CD4-positive, alpha-beta T cell treated with Interleukin-6 at 100 ng/mL for 8 hours (primary cell): ENCODE results near the gene NUDT1.

Source experiments
- DNase-seq: peaks from one replicate; pipeline ENCODE4 v3.0.0-alpha.2; 2020; ENCODE audit warnings: mixed read lengths, low spot score

The NUDT1 gene

DNA sequence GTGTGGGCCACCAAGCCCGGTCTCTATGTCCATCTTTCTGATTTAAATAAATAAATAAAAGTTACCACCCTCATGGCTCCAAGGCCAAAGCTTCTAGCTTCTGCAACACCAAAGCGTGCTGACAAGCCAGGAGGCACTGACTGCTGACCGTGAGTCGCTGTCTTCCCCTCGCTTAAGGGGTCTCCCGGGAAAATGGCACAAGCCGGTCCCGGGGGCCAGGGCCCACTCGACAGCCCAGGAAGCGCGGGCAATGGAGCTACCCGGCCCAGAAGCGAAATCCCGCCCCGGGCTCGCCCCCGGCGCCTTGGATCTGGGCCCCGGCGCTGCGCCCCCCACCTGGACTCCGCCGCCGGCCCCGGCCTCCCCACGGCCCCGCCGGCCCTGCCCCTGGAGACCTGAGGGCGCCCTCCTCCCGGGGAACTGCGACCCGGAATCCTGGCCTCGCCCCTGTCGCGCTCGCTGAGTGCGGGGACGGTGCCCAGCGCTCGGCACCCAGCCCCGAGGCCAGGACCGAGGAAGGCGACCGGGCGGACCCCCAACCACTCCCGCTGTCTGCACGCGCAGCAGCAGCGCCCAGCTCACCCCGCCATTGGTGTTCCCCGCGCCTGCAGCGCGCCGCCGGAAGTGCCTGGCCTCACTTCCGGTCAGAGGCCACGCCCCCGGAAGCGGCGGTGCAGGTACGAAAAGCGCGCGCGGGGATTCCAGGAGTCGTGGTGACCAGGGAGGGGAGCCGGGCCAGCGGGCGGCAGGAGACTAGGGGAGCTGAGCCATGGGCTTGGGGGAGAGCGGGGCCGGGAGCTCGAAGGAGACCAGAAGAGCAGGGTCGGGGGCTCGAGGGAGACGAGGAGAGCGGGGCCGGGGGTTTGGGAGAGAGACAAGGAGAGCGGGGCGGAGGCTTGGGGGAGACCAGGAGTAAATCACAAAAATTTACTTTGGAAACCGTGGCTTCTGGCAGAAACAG is at the start of gene NUDT1, which contains the start of gene MRM2:
Gene NUDT1, plus strand, starts transcription at position 647 of the 961 bp plus-strand sequence. CDS start 2,349 bp downstream, outside the sequence.
Gene MRM2, minus strand, starts transcription at position 626 of the 961 bp plus-strand sequence. Its CDS starts 36 bp downstream, at position 590.
- DNase-seq, result peak; percentile 56

DNA sequence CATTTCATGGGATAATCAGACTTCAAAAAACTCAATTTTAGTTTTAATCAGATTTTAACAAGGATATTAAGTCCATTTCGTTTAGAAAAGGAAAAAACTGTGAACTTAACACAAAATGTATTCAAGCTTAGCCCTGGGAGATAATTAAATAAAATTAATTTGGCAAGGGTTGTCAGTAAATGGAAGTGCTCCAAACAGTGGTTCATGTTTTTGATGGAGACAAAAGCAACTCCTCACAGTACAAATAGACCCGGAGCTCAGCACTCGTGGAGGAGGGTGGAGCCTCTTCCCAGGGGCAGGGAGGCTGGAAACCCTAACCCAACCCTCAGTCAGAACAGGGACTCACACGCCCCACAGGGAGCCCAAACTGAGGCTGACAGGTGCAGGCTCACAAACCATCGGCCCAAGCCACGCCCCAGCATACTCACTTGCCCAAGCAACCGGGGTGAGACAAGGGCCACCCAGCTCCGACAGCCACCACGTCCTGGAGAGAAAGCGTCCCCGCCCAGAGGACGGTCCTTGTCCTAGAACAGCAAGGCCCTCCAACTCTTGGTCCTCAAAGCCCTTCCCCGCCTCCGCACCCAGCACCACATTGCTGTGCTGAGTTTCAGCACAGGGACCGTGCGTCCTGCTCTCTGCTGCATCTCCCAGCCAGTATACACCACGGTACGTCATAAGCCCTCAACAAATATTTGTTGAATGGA is 49.0 kb upstream of the NUDT1 start:
- no peak for DNase-seq

DNA sequence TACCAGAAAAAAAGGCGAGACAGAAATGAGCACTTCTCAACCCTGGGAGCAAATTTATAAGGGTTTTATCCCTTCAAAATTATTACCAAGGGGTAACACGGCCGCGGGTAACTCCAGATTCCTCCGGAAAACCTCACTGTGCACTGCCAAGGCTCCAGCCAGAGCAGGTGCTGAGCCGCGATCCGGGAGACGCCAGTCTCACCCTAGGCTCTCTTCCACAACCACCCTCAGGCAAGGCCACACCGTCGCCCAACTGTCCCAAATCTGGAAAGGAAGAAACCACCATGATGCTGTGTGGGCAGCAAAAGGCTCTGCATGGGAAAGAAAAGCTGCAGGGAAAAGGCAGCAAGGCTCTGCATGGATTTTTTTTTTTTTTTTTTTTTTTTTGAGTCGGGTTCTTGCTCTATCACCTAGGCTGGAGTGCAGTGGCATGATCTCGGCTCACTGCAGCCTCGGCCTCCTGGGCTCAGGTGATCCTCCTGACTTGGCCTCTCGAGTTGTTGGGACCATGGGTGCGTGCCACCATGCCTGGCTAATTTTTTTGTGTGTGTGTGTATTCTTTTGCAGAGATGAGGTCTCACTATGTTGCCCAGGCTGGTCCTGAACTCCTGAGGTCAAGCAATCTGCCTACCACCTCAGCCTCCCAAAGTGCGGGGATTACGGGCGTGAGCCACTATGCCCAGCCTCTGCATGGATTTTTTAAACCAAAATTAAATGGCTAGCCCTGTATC is 48.3 kb upstream of the NUDT1 start:
- no peak for DNase-seq

DNA sequence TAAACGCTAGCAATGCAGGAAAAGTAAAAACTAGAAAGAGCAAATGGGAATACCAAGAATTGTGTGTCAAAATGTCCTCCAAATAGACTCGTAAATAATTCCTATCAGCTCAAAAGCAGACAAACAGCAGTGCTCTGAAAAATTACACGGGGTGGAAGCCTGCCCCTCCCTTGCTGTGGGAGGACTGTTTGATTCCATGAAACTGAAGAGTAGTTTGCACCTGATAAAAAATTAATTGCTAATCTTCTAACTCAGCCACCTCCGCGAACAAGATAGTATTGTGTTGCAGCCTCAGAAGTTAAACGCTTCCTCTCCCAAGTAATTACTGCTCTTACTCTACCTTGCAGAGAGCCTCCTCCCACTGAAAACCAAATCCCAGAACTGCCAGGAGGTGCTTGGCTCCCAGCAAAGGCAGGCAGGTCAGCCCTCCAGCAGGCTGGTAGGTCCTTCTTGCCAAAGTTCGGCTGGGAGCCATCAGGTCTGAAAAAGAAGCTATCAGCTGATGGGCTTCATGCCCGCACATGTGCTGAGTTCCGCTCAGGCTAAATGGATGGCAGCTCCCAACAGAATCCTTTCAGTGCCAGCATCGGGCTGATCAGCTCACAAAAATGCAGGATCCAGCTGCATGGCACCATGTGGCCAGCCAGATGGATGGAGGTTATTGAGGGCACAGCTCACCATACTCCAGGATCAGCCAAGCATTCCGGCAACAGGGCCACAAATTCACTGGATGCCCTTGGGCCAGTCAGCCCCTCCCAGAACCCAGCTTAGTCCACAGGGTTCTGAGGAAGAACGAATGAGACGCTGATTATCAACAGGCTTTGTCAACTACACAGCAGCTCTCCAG is 46.4 kb upstream of the NUDT1 start:
- no peak for DNase-seq

DNA sequence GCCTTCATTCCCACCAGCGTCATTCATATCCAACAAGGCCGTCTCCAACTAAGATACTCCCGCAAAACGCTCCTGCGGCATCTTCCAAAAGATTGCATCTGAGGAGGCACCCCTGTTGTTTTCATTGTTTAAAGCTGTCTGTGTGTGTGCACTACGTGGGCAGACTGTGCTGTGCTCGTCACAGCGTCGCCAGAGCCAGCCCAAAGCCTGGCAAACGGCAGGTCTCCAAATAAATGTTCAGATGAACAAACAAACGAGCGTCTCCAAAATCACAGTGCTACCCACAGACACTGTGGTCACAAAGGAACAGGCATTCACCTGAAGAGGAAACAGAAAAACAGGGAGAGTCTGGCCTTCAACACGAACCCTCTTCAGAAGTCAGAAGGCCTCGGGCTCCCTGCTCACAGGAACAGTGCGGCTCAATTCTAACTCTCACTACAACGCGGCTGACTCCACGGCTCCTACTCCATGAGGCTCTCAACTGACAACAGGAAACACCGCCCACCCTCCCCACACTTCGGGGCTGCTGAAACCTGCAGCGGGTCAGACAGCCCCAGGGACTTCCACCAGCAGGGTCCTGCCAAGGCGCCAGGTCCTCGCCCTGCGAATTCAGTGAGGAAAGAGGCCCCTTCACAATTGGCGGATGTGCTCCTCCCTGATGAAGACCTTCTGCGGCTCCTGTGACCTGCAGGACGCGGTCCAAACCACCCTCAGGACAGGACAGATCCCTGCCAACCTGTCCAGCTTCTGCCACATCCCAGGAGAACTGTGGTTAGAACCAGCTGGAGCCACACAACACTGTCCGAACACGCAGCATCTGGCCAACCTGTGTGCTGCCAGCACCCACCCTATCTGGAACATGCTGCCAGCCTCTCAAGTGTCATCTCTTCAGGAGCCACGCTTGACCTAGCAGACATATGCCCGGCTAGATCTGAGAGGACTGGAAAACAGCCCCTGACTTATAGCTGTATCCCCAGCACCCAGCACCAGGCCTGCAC is 45.3 kb upstream of the NUDT1 start:
- no peak for DNase-seq

DNA sequence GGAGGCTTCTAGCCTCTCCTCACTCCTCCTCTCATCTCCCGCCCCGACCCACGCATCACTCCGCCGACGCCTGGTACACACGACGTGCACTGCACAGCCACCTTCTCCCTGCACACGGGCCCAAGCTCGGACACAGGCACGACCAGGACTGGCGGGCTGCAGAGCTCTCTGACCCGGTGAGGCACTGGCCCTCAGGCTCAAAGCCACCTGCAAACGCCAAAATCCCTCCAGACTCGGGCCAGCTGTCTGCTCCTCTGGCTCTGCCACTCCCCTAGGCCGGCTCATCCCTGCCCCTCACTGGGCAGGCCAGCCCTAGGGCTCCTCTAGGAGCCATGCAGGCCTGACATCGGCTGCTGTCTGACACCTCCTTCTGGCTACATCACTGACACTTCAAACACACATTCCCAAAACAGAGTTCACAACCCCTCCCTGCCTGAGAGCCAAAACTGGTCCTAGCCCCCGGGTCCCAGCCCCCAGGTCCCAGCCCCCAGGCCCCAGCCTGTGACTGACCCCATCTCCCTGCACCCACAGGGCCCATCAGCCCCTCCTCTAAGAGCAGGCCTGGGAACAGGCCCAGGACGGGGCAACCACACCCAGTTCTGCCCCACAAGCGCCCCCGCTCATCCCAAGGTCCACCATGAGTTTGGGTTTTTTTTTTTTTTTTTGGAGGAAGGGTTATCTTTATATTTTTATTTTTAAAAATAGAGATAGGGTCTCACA is 44.4 kb upstream of the NUDT1 start:
- no peak for DNase-seq

DNA sequence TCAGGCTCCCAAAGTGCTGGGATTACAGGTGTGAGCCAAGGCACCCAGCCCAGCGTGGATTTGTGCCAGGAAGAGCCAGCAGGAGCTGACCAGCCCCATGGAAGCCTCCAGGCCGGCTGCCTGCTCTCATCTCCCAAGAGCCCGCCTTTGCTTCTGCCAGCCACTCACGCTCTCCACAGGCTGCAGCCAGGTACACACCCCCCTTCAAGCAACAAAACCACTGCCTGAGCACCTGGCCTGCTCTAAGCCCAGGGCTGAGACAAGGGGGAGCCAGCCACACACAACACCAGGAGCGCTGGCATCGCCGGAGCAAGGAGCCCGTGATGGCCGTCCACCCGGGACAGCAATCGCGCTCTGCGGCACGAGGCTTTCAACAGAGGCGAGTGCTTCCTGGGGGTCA is 43.8 kb upstream of the NUDT1 start:
- no peak for DNase-seq

DNA sequence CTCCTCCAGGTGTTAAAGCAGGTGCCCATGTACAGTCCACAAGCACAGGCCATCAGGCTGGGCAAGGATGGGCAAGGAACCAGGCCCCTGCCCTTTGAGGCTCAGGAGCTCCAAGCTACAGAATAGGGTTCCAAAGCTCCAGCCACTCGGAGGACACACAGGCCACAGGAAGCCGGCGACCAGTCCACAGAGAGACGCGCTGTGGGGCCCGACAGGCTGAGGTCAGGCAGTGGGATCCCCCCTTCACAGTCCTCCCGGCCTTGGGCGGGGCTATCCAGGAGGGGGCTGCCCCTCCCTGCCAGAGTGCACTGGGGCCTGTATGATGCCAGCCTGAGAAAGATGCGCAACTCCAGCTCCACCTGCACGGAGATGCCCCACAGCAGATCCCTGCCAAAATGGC is 43.3 kb upstream of the NUDT1 start:
- DNase-seq, result no peak

DNA sequence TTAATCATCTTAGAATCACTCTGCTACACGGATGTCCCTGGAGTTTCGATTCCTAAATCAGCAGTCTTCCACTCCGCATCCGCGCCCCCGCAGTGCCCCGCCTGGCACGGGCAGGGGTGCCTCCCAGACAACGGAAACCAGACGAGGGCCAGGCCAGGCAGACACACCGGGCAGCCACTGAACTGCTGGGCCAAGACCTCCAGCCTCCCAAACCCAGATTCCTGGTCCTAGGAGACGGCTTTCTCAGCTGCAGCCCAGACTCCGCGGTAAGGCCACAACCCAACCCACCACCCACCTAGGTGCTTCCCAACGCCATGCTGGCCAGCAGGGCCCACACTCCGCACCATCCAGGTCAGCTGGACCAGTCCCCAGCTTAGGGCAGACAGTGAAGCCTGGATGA is 42.5 kb upstream of the NUDT1 start:
- DNase-seq, result no peak

DNA sequence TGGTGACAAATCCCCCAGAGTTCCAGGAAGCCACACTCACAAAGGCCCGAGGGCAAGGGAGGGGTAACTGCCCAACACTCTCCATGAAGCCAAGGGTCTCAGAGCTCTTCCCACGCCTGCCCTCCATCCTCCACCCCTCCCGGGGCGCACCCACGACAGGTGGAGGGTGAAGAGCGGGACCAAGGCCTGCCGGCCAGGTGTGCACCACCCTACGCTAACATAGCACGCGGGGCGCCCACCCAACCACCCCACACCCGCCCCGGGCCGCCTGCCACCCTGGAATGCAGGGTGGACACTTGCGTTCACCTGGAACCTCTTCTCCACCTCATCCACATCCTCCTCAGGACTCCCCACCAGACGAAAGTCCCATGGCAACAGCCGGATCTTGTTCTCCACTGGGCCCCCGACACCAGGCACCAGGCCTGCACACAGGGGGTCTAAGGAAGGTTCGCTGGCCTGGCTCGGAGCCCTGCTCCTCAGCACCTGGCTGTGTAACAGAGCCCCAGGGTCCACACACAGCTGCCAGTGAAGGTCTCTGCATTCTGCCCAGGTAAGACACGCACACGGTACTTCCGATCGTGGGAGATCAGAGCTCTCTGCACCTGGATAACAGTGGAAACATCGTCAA is 42.0 kb upstream of the NUDT1 start:
- no peak for DNase-seq

DNA sequence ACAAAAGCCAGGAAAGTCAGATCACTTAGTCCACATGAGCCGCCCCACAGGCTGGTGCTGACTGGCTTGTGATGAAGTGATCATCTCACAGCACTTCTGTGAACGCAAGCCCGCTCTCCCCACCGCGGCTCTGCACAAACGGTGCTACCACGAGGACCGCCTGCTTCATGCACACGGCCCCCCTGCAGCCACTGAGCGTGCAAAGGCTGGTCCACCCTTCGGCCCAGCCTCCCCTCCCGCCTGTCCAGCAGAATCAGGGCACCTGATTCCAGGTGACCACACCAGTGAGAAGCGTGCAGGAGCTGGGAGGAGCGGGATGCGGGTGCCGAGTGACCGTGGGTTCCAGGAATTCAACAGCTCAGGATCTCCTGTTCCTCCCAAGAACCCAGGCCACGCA is 41.4 kb upstream of the NUDT1 start:
- DNase-seq, result no peak

DNA sequence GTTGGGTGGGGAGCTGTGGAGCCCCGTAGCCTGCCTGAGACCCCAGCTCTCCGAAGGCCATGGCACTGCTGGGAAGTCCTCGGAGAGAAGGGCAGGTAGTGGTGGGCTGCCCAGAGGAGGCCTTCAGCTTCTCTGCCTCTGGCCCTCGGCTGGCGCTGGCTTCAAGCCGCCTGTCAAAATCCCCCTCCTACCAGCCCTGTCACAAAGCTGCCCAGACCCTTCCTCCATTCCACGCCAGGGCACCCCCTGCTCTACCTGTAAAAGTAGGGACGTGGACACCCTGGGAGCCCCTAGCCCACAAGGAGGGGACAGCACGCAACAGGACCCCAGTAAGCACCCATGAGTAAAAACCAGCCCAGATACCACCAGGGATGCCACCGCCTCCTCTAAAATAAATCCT is 40.9 kb upstream of the NUDT1 start:
- DNase-seq, result no peak

DNA sequence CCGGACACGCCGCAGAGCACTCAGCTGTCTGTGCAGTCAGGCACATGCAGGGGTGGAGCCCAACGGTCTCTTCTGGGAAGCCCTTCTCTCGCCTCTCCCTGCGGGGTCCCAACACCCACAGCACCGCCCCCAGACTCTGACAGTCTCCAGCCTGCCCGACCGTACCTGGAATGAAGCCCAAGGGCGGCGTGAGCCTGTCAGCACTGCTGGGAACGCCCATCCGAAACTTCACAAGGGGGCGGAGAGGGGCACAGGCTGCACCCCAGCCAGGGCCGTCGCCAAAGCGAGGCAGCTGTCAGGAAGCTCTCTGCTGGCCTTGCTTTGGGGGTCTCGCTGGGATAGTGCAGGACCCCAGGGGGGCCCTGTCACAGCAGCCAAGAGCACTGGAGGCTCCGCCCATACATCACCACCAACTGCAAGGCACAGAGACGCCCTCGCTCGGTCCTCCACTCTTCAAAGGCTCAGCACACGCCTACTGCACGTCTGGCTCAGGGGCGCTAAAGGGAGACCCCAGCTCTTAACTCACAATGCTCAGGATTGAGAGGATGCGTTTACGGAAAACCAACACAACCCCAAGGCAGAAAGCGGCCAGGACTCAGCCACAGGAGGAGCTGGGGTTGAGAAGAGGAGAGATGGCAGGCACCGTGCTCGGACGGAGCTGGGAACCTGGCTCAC is 40.2 kb upstream of the NUDT1 start:
- no peak for DNase-seq

DNA sequence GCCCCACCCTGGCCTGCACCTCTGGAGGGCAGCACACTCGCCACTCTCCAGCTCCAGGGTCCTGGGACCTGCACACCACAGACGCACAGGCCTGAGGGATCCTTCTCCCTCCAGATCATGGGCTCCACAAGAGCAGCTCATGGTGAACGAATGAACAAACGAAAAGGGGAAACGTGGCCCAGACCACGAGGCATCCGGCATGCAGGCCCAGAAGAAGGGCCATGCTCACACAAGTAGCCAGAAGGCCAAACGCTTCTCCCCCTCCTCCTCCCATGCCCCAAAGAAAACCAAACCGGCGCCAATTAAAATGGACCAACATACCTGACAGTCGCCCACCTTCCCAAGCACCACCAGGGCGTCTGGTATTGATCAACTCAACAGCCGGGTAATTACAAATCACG is 39.7 kb upstream of the NUDT1 start:
- no peak for DNase-seq

DNA sequence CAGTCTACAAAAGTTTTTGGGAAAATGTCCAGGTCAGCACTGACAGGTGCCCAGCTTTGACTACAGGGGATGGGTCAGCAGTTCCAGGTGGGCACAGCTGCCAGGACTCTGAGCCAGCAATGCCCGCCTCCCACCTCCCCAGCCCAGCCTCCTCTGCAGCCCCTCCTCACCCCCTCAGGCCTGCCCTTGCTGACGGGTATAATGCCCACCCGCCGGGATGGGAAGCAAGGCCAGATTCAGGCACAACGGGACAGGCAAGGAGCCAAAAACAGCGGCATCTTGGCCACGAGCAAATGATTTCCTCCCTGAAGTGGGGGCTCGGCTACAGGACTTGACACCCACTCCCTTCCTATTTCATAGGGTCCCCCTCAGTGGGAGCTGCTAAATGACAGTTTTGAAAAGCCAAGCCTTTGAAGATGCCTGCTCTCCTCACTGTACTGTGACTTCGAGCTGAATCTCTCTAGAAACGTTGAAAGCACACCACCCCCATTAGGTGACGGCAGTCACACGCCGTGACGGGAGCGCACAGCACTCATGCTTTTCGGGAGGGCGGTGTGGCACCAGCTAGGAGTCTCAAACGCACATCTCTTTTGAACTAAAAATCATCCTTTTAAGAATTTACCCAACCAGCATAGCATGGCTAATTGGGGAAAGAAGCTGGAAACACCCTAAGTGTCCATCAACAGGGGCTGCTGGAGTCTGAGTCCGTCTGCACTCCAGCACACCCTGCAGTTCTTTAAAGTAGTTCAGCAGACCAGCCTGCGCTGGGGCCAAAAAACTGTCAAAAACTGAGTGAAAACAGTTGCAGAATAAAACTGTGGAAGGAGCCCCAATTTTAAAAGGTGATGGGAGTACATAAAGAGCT is 38.9 kb upstream of the NUDT1 start:
- no peak for DNase-seq

DNA sequence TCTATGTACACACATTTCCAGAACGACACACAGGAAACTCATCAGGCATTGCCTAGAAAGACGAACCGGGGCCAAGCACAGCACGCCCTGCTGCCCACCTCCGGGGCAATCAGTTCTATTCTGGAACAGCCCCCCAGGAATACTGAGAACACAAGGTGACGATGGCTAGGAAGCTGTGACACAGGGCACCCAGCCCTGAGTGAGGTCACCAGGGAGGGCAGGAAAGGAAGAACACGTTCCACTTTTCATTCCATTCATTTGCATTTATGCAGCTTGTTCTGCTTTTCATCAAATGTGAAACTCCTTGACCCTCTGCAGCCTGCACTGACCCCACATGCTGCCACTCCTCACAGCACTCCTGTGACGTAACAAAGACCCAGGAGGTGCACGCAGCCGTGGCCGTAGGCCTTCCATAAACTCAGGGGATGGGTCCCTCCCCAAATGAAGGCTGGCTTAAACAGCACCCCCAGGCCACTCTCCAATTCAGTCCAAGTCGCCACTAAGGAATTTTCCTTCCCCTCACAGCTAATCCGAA is 38.2 kb upstream of the NUDT1 start:
- no peak for DNase-seq

DNA sequence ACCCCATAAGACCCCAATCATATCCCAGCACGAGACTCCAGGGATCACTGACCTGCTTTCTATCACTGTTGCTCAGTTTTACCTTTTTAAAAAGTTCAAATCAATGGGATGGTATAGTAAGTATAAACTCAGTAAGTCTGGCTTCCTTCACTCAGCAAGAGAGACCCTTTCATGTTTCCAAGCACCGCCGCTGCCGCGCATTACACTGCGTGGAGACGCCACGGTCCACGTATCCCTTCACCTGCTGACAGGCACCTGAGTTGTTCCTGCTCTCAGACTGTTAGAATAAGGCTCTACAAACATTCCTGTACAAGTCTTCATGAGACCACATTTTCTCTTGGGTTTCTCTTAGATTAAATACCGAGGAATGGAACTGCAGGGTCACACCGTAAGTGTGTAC is 37.6 kb upstream of the NUDT1 start:
- no peak for DNase-seq
